Measurements from ENCODE around the gene KAT2A. TPM values are rescaled to one million over a fixed set of nuclear protein-coding genes. Genes with fewer than 3 reads are reported as not detected.

KAT2A gene
- total RNA-seq, 3 donors from 2014 or later (not counting 1 experiment from before 2014, with no cell fraction given) = 29.6 to 32.8 (median 29.9) TPM

DNA sequence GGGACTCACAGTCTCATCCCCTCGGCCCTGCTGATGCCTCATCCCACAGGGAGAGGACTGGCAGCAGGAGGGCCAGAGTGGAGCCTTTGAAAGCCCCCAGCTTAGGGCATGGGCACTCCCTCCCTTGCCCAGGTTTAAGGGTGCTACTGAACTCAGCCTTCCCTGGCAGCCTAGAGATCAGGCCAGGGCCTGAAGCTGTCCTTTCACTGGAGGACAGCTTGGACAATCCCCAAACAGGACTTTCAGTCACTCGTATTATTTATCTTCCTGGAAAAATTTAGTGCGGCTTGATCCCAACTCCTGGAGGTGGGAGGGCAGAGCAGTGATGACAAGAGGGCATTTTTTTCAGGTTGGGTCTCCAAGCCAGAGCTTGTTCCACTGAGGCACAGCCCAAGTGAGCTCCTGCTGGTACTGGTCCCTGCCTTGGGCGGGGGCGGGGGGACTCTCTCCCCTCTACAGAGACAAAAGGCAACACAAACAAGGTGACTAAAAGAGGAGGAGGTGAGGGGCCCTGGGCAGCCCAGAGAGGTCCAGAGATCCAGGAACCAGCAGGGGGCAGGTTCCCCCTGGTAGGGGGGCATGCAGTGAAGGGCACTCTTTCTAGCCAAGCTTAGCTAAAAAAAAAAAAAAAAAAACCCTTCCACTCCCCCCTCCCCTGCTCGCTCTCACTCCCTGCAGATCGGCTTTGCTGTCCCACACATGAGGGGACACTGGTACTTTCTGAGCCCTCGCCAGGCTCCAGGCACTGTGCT lies 24.6 kb downstream of the KAT2A start:
- 83% methylated on average over 7 of the region's 8 CpGs for WGBS (ENCODE audit: insufficient coverage)
- Mint-ChIP-seq H3K4me1 (peaks cover 0 to 3% of the 10 kb centered on the region in 2 donors), H3K9me3 (no peaks in the 10 kb centered on the region), H3K36me3 (no peaks in the 10 kb centered on the region), H3K27ac (no peak overlapping the region), H3K4me3 (no peak overlapping the region), H3K27me3 (ENCODE audit: low read depth in 2 of 2) (peaks cover 13 to 27% of the 10 kb centered on the region in 2 donors)
- H3K36me3 ChIP-seq (ENCODE audit: control insufficient read depth, insufficient read depth, low read length) = no peaks in the 10 kb centered on the region
- no peak overlapping the region for H3K27ac ChIP-seq (ENCODE audit: low read length)
- ATAC-seq (no peak), DNase-seq (no peak)
- peaks cover 9% of the 10 kb centered on the region for H3K27me3 ChIP-seq (ENCODE audit: control insufficient read depth, insufficient read depth, low read length)
- TF ChIP-seq, protein P1, sequence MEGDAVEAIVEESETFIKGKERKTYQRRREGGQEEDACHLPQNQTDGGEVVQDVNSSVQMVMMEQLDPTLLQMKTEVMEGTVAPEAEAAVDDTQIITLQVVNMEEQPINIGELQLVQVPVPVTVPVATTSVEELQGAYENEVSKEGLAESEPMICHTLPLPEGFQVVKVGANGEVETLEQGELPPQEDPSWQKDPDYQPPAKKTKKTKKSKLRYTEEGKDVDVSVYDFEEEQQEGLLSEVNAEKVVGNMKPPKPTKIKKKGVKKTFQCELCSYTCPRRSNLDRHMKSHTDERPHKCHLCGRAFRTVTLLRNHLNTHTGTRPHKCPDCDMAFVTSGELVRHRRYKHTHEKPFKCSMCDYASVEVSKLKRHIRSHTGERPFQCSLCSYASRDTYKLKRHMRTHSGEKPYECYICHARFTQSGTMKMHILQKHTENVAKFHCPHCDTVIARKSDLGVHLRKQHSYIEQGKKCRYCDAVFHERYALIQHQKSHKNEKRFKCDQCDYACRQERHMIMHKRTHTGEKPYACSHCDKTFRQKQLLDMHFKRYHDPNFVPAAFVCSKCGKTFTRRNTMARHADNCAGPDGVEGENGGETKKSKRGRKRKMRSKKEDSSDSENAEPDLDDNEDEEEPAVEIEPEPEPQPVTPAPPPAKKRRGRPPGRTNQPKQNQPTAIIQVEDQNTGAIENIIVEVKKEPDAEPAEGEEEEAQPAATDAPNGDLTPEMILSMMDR (IDR thresholded peaks at IDR 0.05) = no peak
- no peaks in the 10 kb centered on the region for H3K9me3 ChIP-seq (ENCODE audit: control insufficient read depth, insufficient read depth, low read length)
- H3K4me1 ChIP-seq (ENCODE audit: control insufficient read depth, insufficient read depth, low read length) = peaks cover 7% of the 10 kb centered on the region
- intact Hi-C loops (cut with micrococcal nuclease) = no loop called here
- no peak overlapping the region for H3K4me3 ChIP-seq (ENCODE audit: low read length)

DNA sequence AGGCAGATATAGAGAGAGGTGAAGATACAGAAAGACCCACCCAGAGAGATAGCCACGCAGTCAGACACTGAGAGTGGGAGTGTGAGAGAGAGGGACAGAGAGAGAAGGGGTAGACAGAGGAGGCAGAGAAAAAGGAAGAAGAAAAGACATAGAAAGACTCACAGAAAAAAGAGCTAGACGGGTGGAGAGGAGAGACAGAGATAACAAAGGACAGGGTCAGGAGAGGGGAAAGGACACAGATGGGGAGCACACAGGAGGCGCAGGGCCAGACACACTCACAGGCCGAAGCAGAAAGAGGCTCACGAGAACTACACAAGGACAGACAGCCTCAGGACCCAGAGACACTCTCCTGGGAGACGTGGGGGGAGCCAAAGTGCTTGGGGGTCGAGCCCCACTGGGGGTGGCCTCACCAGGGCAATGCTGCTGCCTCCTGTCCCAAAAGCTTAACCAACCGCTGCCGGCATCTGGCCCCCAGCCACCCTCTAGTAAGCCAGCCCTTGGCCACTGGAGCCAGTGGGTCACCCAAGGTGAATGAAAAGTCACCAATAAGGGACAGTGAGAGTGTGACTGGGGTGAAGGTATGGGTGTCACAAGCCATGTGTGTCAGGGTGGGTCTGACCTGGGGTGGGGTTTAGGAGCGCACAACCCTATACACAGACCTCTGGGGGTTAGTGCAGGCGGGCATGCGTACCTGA lies 26.6 kb downstream of the KAT2A start:
- TF ChIP-seq, protein P1 (IDR thresholded peaks at IDR 0.05) = no peak
- WGBS (ENCODE audit: insufficient coverage) = 92% methylated on average over 12 of the region's 12 CpGs
- Histone ChIP-seq H3K27ac (ENCODE audit: low read length) (no peak overlapping the region), H3K4me1 (ENCODE audit: control insufficient read depth, insufficient read depth, low read length) (peaks cover 7% of the 10 kb centered on the region), H3K27me3 (ENCODE audit: control insufficient read depth, insufficient read depth, low read length) (peaks cover 9% of the 10 kb centered on the region), H3K36me3 (ENCODE audit: control insufficient read depth, insufficient read depth, low read length) (no peaks in the 10 kb centered on the region), H3K4me3 (ENCODE audit: low read length) (no peak overlapping the region), H3K9me3 (ENCODE audit: control insufficient read depth, insufficient read depth, low read length) (no peaks in the 10 kb centered on the region)
- no peaks in the 10 kb centered on the region for H3K36me3 Mint-ChIP-seq
- no peak overlapping the region for H3K4me3 Mint-ChIP-seq
- ATAC-seq = no peak
- H3K4me1 Mint-ChIP-seq = no peaks in the 10 kb centered on the region
- peaks cover 13 to 30% of the 10 kb centered on the region in 2 donors for H3K27me3 Mint-ChIP-seq (ENCODE audit: low read depth in 2 of 2)
- no peak for DNase-seq
- H3K9me3 Mint-ChIP-seq = no peaks in the 10 kb centered on the region
- H3K27ac Mint-ChIP-seq = no peak overlapping the region
- intact Hi-C loops (cut with micrococcal nuclease) = no loop called here

DNA sequence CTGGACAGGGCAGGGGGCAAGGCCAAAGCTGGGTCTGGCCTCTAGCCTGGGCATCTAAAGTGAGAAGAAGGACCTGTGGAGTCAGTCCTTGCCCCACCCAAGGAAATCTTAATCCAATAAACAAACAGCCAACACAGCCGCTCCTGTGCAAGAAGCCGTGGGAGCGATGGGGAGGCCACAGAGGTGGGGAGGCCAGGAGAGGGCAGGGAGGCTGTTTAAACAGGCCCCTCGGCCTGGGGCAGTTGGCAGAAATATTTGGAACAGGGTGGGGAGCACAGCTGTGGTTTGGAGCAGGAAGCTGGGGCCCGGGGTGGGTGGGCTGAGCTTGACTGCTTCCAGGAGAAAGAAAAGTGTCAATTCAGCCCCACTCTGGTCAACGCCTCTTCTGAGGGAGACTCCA lies 28.2 kb downstream of the KAT2A start:
- intact Hi-C loops (cut with micrococcal nuclease) = no loop called here
- WGBS (ENCODE audit: insufficient coverage) = 53% methylated on average over 6 of the region's 6 CpGs

More for the DNA sequence above, 28.2 kb downstream of the KAT2A start:
- Histone ChIP-seq H3K9me3 (ENCODE audit: control insufficient read depth, insufficient read depth, low read length) (no peaks in the 10 kb centered on the region), H3K4me1 (ENCODE audit: control insufficient read depth, insufficient read depth, low read length) (peaks cover 4% of the 10 kb centered on the region), H3K4me3 (ENCODE audit: low read length) (no peak overlapping the region), H3K36me3 (ENCODE audit: control insufficient read depth, insufficient read depth, low read length) (no peaks in the 10 kb centered on the region), H3K27ac (ENCODE audit: low read length) (no peak overlapping the region), H3K27me3 (ENCODE audit: control insufficient read depth, insufficient read depth, low read length) (peaks cover 7% of the 10 kb centered on the region)
- no peaks in the 10 kb centered on the region for H3K4me1 Mint-ChIP-seq
- H3K36me3 Mint-ChIP-seq = no peaks in the 10 kb centered on the region
- DNase-seq = no peak
- TF ChIP-seq, protein P1 (IDR thresholded peaks at IDR 0.05) = no peak
- H3K9me3 Mint-ChIP-seq = no peaks in the 10 kb centered on the region
- no peak overlapping the region for H3K27ac Mint-ChIP-seq
- H3K4me3 Mint-ChIP-seq = no peak overlapping the region
- peaks cover 10 to 20% of the 10 kb centered on the region in 2 donors for H3K27me3 Mint-ChIP-seq (ENCODE audit: low read depth in 2 of 2)
- ATAC-seq = no peak
